Heart right ventricle (tissue), 16 donors: ENCODE results near the gene HSDL1. TPM values are rescaled to one million over a fixed set of nuclear protein-coding genes. Genes with fewer than 3 reads are reported as not detected.

Source experiments
- ATAC-seq, 8 donors: fragments of 200-7000 bp; cut with Tn5 transposase; one replicate each; pipeline ENCODE4 v1.9.1; 2020; ENCODE audit warnings: mild to moderate bottlenecking in 8 of 8, moderate library complexity in 8 of 8, moderate number of reproducible peaks in 1 of 8
- DNase-seq, 2 donors: peaks; one replicate each; pipeline ENCODE4 v3.0.0-alpha.2; 2020
- H3K27ac ChIP-seq, 10 donors: fragments of 200-600 bp; sonication (generic) in 2 of 10; one replicate each; pipeline versions ENCODE4 v1.5.0 to v1.8.0; 2020 to 2022; ENCODE audit warnings: mild to moderate bottlenecking in 3 of 10
- H3K27me3 ChIP-seq, 7 donors: fragments of 200-600 bp; one replicate each; pipeline ENCODE4 v1.8.0; 2021 to 2022; ENCODE audit warnings: mild to moderate bottlenecking in 2 of 7
- H3K36me3 ChIP-seq, 9 donors: fragments of 200-600 bp; sonication (generic) in 1 of 9; one replicate each; pipeline versions ENCODE4 v1.5.0 to v1.8.0; 2020 to 2022; ENCODE audit warnings: mild to moderate bottlenecking in 2 of 9
- H3K4me1 ChIP-seq, 9 donors: fragments of 200-600 bp; sonication (generic) in 1 of 9; one replicate each; pipeline versions ENCODE4 v1.5.0 to v1.8.0; 2020 to 2022; ENCODE audit warnings: mild to moderate bottlenecking in 4 of 9
- H3K4me3 ChIP-seq, 10 donors: fragments of 200-600 bp; sonication (generic) in 2 of 10; one replicate each; pipeline versions ENCODE4 v1.5.0 to v1.8.0; 2020 to 2022; ENCODE audit warnings: mild to moderate bottlenecking in 7 of 10, moderate library complexity in 2 of 10
- H3K9me3 ChIP-seq, 11 donors: fragments of 200-600 bp in 10 of 11; sonication (generic) in 2 of 11; one replicate each; pipeline versions ENCODE4 v1.5.0 to v1.8.0; 2013 to 2022; ENCODE audit warnings: mild to moderate bottlenecking in 2 of 11, control low read depth in 1 of 11, moderate library complexity in 1 of 11
- WGBS, 2 donors: extraction: QIAGEN DNeasy Blood & Tissue Kit; methylation state at CpG; one replicate each; pipeline ENCODE4 v1.1.7; 2013; ENCODE audit warnings: inconsistent platforms in 1 of 2; 5-methylcytosine and 5-hydroxymethylcytosine counted together
- intact Hi-C, 10 donors: fragments of 100-400 bp; cut with DNase I; formaldehyde crosslinking; loops; one replicate each; pipeline versions ENCODE4 v1.11.1 to v1.14.2; 2022
- polyA plus RNA-seq, 2 donors: library from polyadenylated mRNA; stranded (reverse); fragments of 200-250 nt; gene quantifications; one replicate each; pipeline ENCODE4 v1.2.3, GENCODE V29; 2013
- total RNA-seq, 10 donors: library from RNA; stranded (reverse); fragmentation: NEBNext Ultra II Directional in 3 of 10; extraction: Animal tissue kit (Norgen Biotek cat#: 25700) in 3 of 10; gene quantifications; one replicate each; pipeline versions ENCODE4 v1.2.1 to v1.2.4, GENCODE V29; 2021 to 2023
- TF ChIP-seq, protein P1 (sequence below), 9 donors: fragments of 200-600 bp; sonication (generic) in 2 of 9; IDR thresholded peaks; one replicate each; pipeline versions ENCODE4 v1.5.0 to v1.8.0; 2021 to 2022; ENCODE audit warnings: antibody characterized with exemption in 9 of 9, mild to moderate bottlenecking in 5 of 9, moderate library complexity in 1 of 9
- donor health status: Arrhythmogenic right ventricular cardiomyopathy.
- donor health status: ischemic (EF 13 %, LVEDD 7.1; RV severe dilation, severe dysfunction).
- donor health status: healthy with polysubstance abuse.
- donor health status: DM: no; HTN: yes; CAD: no.
- donor health status: DM: no; HTN: no; CAD: no.
- donor health status: ischemic (EF 25% LVEDD 6.9; RV normal size, moderate dysfunction).
- donor health status: ischemic (EF 25% LVEDD 5.7; RV mildly dilated, moderate dysfunction).
- donor health status: healthy.
- donor health status: DM: yes; HTN: yes; CAD: no.
- donor health status: Ischemic cardiomyopathy.
- donor health status: ischemic (EF 35%, LVEDD 5.7; RV mildly dilated, moderate dysfunction).
- donor health status: nonischemic (EF 11% LVEDD 7.7; RV severe dilation, severe dysfunction).
- donor health status: DM: yes; HTN: yes; CAD: no.
- donor health status: PGD.
- donor health status: ischemic (EF 29% LVEDD 5.4; RV normal size, mild dysfunction).
- donor health status: nonischemic (EF 23%, LVEDD 6.1; RV moderate dilation, normal function).

HSDL1 gene
- total and polyA plus RNA-seq, 12 donors = 9.9 to 38.5 (median 23.0) TPM

DNA sequence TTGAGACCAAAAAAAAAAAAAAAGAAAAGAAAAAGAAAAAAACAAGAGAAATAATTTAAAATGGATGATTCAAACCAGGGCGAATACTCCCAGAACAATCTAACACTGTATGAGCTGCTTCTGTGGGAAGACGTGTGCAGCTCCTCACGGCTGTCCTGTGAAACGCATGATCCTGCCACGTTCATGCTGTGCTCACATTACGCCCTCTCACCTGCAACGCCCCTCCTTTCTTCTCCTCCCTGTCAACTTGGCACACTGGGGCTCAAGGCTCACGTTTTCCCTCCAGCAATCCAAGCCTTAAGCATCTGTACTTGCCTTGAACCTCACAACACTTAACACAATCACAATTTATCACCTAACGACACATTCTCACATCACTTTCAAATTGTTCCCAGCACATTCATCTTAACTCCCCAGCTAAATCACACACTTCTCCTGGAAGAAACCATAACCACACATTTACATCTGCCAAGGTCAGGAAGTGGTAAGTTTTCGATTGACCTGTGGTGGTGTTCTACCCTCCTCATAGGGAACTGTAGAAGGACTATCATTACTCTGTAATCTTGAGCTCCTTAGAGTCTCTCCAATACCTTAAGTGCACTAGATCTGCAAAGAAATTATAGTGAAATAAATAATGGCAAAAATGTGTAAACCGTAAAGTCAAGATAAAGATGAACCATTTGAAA is 57.4 kb downstream of the HSDL1 start:
- intact Hi-C loops = loop anchor here in 5 of 10 donors (1.0 to 10.0 kb wide), 5 partner anchors 27 to 397 kb away; partner anchors contain the start of genes TAF1C (in 2 of the 5) and ADAD2 (in 1 of the 5)
- DNase-seq = no peak
- H3K4me3 ChIP-seq = no peak overlapping the region
- H3K27ac ChIP-seq = peak overlapping the region in 7 of 10 donors; percentile 18 to 77 (median 69)
- H3K4me1 ChIP-seq = peaks cover 0 to 44% (median 22%) of the 10 kb centered on the region in 9 donors
- TF ChIP-seq, protein P1, sequence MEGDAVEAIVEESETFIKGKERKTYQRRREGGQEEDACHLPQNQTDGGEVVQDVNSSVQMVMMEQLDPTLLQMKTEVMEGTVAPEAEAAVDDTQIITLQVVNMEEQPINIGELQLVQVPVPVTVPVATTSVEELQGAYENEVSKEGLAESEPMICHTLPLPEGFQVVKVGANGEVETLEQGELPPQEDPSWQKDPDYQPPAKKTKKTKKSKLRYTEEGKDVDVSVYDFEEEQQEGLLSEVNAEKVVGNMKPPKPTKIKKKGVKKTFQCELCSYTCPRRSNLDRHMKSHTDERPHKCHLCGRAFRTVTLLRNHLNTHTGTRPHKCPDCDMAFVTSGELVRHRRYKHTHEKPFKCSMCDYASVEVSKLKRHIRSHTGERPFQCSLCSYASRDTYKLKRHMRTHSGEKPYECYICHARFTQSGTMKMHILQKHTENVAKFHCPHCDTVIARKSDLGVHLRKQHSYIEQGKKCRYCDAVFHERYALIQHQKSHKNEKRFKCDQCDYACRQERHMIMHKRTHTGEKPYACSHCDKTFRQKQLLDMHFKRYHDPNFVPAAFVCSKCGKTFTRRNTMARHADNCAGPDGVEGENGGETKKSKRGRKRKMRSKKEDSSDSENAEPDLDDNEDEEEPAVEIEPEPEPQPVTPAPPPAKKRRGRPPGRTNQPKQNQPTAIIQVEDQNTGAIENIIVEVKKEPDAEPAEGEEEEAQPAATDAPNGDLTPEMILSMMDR (IDR thresholded peaks at IDR 0.05) = no peak
- H3K36me3 ChIP-seq = peaks cover 0 to 100% (median 68%) of the 10 kb centered on the region in 9 donors
- 81 to 85% methylated on average over 11 of the region's 11 CpGs for WGBS, 2 donors
- no peaks in the 10 kb centered on the region for H3K9me3 ChIP-seq
- ATAC-seq = no peak
- no peaks in the 10 kb centered on the region for H3K27me3 ChIP-seq

DNA sequence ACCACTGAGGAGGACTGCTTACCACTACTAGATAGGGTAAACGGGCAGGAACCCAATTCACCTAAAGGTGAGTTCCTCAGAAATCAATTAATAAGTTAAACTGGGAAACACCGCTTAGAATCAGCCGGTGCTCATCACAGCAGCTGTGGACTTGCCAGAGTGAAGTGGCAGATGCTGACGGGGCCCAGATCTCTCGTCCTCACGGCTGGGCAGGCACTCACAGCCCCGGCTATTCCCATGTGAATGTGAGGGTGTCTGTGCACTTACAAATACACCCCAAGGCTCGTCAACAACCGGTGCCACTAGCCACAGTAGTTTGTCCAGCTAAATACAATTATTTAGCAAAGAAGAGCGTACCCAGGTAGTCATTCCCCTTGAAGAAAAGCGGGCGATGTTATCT is 58.0 kb downstream of the HSDL1 start:
- 59 to 71% methylated on average over 12 of the region's 12 CpGs for WGBS, 2 donors
- peaks cover 0 to 100% (median 64%) of the 10 kb centered on the region in 9 donors for H3K36me3 ChIP-seq
- intact Hi-C loops = loop anchor here in 5 of 10 donors (5.0 to 10.0 kb wide), 4 partner anchors 88 to 398 kb away; partner anchors contain the start of genes TAF1C (in 2 of the 5) and ADAD2 (in 1 of the 5)
- ATAC-seq (no peak), DNase-seq (no peak)
- H3K27ac ChIP-seq = peak overlapping the region in 9 of 10 donors; percentile 13 to 77 (median 66)
- H3K27me3 ChIP-seq = no peaks in the 10 kb centered on the region
- peaks cover 0 to 43% (median 19%) of the 10 kb centered on the region in 9 donors for H3K4me1 ChIP-seq
- TF ChIP-seq, protein P1 (IDR thresholded peaks at IDR 0.05) = no peak
- H3K9me3 ChIP-seq = no peaks in the 10 kb centered on the region
- H3K4me3 ChIP-seq = no peak overlapping the region

DNA sequence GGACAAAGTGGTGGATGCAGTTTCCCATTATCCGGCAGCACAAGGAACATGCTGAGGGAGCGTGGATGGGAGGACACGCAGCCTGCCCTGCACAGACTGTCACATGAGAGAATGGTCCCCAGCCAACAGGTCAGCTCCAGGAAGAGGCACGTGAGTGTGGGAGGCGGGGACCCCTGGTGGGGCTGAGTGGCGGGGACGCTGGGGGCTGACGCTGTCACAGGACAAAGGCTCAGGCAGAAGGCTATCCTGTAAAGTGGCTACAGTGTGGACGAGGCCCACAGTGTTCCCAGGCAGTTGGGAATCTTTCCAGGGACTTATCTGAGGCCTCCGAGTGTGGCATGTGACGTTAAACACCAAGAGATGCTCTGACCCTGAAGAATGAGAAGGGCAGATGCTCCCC is 58.6 kb downstream of the HSDL1 start:
- intact Hi-C loops = loop anchor here in 5 of 10 donors (5.0 to 10.0 kb wide), 4 partner anchors 88 to 398 kb away; partner anchors contain the start of genes TAF1C (in 2 of the 5) and ADAD2 (in 1 of the 5)
- ATAC-seq (peak; percentile 47 to 93 (median 83)), DNase-seq (peak; percentile 64 to 69)
- 37 to 57% methylated on average over 11 of the region's 11 CpGs for WGBS, 2 donors
- Histone ChIP-seq H3K4me3 (no peak overlapping the region), H3K27me3 (no peaks in the 10 kb centered on the region), H3K36me3 (peaks cover 0 to 100% (median 64%) of the 10 kb centered on the region in 9 donors), H3K9me3 (no peaks in the 10 kb centered on the region), H3K27ac (peak overlapping the region; percentile 13 to 77 (median 66)), H3K4me1 (peaks cover 0 to 42% (median 15%) of the 10 kb centered on the region in 9 donors)
- TF ChIP-seq, protein P1 (IDR thresholded peaks at IDR 0.05) = no peak

DNA sequence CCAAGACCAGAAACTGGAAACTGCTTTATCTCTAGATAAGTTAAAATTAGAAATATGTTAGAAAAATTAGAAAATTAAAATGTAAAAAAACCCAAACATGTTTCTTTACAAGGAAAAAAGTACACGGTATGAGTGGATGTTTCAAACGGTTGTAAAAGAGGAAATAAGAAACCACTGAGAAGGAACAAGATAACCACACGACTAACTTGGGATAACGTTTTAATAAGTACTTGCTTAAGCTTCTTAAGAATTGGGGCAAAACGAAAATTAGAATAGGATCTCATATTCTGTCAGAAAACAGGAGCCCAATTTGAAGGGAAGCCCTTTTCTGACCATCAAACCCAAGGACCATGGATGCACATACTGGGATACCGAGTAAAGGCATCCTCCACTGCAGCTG is 59.2 kb downstream of the HSDL1 start:
- no peak for DNase-seq
- H3K27ac ChIP-seq = peak overlapping the region; percentile 13 to 77 (median 66)
- peaks cover 0 to 100% (median 62%) of the 10 kb centered on the region in 9 donors for H3K36me3 ChIP-seq
- intact Hi-C loops = loop anchor here in 7 of 10 donors (2.0 to 10.0 kb wide), 6 partner anchors 61 to 399 kb away; partner anchors contain the start of genes TAF1C (in 2 of the 7) and ADAD2 (in 1 of the 7)
- peaks cover 0 to 43% (median 15%) of the 10 kb centered on the region in 9 donors for H3K4me1 ChIP-seq
- H3K4me3 ChIP-seq = no peak overlapping the region
- 42 to 49% methylated on average over 6 of the region's 6 CpGs for WGBS, 2 donors
- no peaks in the 10 kb centered on the region for H3K27me3 ChIP-seq
- ATAC-seq = no peak
- TF ChIP-seq, protein P1 (IDR thresholded peaks at IDR 0.05) = no peak
- no peaks in the 10 kb centered on the region for H3K9me3 ChIP-seq
